HG03045 (cell line): ENCODE data around the gene GRM1.
"Not testable (repeated sequence)": the region's sequence is repeated elsewhere in the genome, so short reads cannot be mapped to it uniquely, and the experiment has no call there.

Source experiments
- ATAC-seq: cut with Tn5 transposase; IDR thresholded peaks from one replicate; pipeline ENCODE4 v1.9.1; 2021; ENCODE audit warnings: mild to moderate bottlenecking, moderate library complexity; ENCODE audit not compliant: unreplicated experiment

The GRM1 gene

GRCh38 chr6:146267447-146267846 is 238.6 kb downstream of the GRM1 start:
- no peak for ATAC-seq

- ATAC-seq = no peak
These were observed 239.1 kb downstream of the GRM1 start for GRCh38 chr6:146267946-146268345.

- no peak for ATAC-seq
These were observed 240.6 kb downstream of the GRM1 start for GRCh38 chr6:146269482-146269881.

- ATAC-seq = not testable (repeated sequence)
These were observed 242.3 kb downstream of the GRM1 start for GRCh38 chr6:146271163-146271562.

GRCh38 chr6:146273490-146273889 is 244.6 kb downstream of the GRM1 start:
- no peak for ATAC-seq

- no peak for ATAC-seq
These were observed 248.3 kb downstream of the GRM1 start for GRCh38 chr6:146277142-146277541.

DNA sequence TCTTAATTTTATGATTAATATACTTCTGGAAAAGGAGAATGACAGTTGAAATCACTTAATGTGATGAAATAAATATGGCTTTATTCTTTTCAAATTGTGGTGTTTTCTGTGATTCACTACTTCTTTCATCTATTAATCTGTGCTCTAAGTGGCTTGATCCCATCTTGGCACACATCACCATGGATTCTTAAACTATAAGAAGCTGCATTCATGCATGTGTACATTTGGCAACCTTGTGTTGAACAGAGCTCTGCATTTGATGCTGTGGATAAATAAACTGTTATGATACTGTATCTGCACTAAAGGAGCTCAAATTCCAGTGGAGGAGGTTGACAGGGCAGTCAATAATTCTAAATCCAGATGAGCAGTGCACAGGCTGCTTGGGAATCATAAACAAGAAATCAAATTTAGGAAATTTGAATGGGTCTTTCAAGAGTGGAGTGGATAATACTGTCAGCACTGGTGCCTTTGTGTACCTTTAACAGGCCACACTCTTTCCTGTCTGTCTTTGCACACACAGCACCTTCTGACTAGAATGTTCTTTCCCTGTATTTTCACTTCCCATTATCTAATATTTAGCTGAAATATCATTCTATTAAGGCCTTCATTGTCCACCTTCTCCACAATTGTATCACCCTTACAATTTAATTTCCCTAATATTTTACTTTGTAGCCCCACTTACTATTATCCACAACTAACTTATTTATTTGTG is 252.9 kb downstream of the GRM1 start:
- ATAC-seq = no peak

- ATAC-seq = no peak
These were observed 254.0 kb downstream of the GRM1 start for GRCh38 chr6:146282837-146283236.

- no peak for ATAC-seq
These were observed 255.4 kb downstream of the GRM1 start for GRCh38 chr6:146284311-146284710.

- ATAC-seq = no peak
These were observed 258.1 kb downstream of the GRM1 start for GRCh38 chr6:146286961-146287360.

GRCh38 chr6:146287691-146288369 is 259.0 kb downstream of the GRM1 start:
- ATAC-seq = no peak

GRCh38 chr6:146289816-146290588 is 261.1 kb downstream of the GRM1 start:
- no peak for ATAC-seq

- ATAC-seq = no peak
These were observed 261.7 kb downstream of the GRM1 start for GRCh38 chr6:146290589-146290901.

- ATAC-seq = no peak
These were observed 263.6 kb downstream of the GRM1 start for GRCh38 chr6:146292506-146292905.

DNA sequence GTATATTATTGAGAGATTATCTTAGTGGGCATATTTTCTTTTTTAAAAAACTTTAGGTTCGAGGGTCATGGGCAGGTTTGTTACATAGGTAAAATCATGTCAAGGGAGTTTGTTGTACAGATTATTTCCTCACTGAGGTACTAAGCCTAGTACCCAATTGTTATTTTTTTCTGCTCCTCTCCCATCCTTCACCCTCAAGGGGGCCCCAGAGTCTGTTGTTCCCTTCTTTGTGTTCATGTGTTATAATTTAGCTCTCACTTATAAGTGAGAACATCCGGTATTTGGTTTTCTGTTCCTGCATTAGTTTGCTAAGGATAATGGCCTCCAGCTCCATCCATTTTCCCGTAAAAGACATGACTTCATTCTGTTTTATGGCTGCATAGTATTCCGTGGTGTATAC is 266.8 kb downstream of the GRM1 start:
- ATAC-seq = no peak

DNA sequence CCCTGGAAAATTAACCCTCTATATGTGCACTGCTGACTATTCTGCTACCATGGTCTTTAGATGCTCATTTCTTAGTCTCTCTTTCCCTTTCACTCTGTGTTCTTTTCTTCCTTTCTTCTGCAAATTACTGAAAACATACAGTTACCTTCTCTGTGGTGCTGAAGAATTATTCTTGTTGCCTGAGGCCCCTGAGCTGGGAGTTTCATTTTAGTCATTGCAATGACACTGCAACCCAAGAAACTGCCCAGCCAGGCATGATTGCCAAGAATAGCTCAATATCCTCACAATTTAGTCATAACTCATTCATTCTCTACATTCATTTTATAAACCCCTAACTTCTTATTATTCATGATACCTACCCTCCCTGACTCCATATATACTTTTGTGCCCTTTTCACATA is 269.0 kb downstream of the GRM1 start:
- no peak for ATAC-seq

DNA sequence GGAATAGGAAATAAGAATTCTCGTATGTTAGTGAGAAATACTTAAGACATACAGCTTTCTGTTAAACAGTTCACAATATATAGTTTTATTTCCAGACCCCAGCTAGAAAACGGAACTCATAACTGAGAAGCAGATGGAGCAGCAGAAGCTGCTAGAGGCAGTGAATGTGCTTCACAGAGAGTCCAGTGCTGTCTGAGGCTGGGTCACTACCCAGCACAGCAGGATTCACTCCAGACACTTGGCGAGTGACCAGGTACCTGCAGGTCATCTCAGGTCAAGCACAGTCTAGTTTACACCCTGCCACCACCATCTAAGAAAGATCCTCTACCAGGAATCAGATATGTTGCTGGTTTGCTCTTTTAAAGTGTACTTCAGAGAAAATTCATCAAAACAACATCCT is 271.7 kb downstream of the GRM1 start:
- no peak for ATAC-seq

GRCh38 chr6:146301764-146302163 is 272.9 kb downstream of the GRM1 start:
- ATAC-seq = no peak

- ATAC-seq = no peak
These were observed 274.1 kb downstream of the GRM1 start for GRCh38 chr6:146302994-146303393.

- ATAC-seq = no peak
These were observed 275.3 kb downstream of the GRM1 start for GRCh38 chr6:146304181-146304580.

- ATAC-seq = no peak
These were observed 276.2 kb downstream of the GRM1 start for GRCh38 chr6:146305092-146305491.

DNA sequence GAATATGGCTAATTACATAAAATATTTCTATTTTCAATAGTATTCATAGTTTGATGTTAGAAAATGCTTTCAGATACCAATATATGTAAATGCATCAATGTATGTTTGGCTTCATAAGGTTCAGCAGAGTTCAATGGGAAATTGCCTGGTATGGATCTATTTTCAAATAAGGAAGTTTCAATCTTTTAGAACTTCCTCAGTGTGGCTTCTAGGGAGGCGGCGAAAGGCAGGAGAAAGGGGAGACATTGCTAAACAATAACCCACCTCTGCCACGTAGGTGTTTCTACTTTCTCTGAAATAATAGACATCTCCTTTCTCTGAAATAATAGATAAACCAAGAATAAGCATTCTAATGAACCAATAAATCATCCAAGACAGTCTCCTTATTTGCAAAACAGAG is 277.1 kb downstream of the GRM1 start:
- ATAC-seq = no peak
